Activated T-cell treated with anti-CD3 and anti-CD28 coated beads for 4 hours (primary cell): ENCODE data around the gene SETBP1.

Experiments used
- DNase-seq: peaks from one replicate; pipeline ENCODE4 v3.0.0-alpha.2; 2020

SETBP1 gene

GRCh38 chr18:44884431-44884830 lies 203.7 kb downstream of the SETBP1 start:
- DNase-seq: no peak

GRCh38 chr18:44885507-44885906 lies 204.8 kb downstream of the SETBP1 start:
- DNase-seq: no peak

- peak; percentile 5 for DNase-seq
Measured at GRCh38 chr18:44887227-44887631, 206.5 kb downstream of the SETBP1 start.

- DNase-seq: no peak
Measured at GRCh38 chr18:44889111-44889510, 208.4 kb downstream of the SETBP1 start.

GRCh38 chr18:44893045-44893706 lies 212.5 kb downstream of the SETBP1 start:
- no peak for DNase-seq

GRCh38 chr18:44893966-44894365 lies 213.3 kb downstream of the SETBP1 start:
- no peak for DNase-seq

GRCh38 chr18:44895176-44895798 lies 214.6 kb downstream of the SETBP1 start:
- no peak for DNase-seq

- no peak for DNase-seq
Measured at GRCh38 chr18:44896846-44897245, 216.2 kb downstream of the SETBP1 start.

GRCh38 chr18:44897411-44897810 lies 216.7 kb downstream of the SETBP1 start:
- no peak for DNase-seq

- no peak for DNase-seq
Measured at GRCh38 chr18:44897816-44898215, 217.1 kb downstream of the SETBP1 start.

GRCh38 chr18:44898498-44898897 lies 217.8 kb downstream of the SETBP1 start:
- DNase-seq: no peak

- DNase-seq: no peak
Measured at GRCh38 chr18:44899832-44900231, 219.1 kb downstream of the SETBP1 start.

- no peak for DNase-seq
Measured at GRCh38 chr18:44900627-44901026, 219.9 kb downstream of the SETBP1 start.

GRCh38 chr18:44901283-44901682 lies 220.6 kb downstream of the SETBP1 start:
- no peak for DNase-seq

GRCh38 chr18:44903327-44903726 lies 222.6 kb downstream of the SETBP1 start:
- DNase-seq: no peak

- DNase-seq: no peak
Measured at GRCh38 chr18:44904768-44905167, 224.1 kb downstream of the SETBP1 start.

- DNase-seq: no peak
Measured at GRCh38 chr18:44909191-44909719, 228.6 kb downstream of the SETBP1 start.

GRCh38 chr18:44911260-44911659 lies 230.6 kb downstream of the SETBP1 start:
- DNase-seq: no peak

- no peak for DNase-seq
Measured at GRCh38 chr18:44911773-44912172, 231.1 kb downstream of the SETBP1 start.

GRCh38 chr18:44912740-44913478 lies 232.2 kb downstream of the SETBP1 start:
- no peak for DNase-seq

GRCh38 chr18:44914028-44914427 lies 233.3 kb downstream of the SETBP1 start:
- no peak for DNase-seq

GRCh38 chr18:44915213-44915612 lies 234.5 kb downstream of the SETBP1 start:
- no peak for DNase-seq

GRCh38 chr18:44915661-44916060 lies 235.0 kb downstream of the SETBP1 start:
- DNase-seq: no peak
